Ishikawa (cell line): ENCODE results near the gene CDS2.

Source experiments
- RAD21 ChIP-seq: IDR thresholded peaks from 2 replicates; pipeline ENCODE4 v1.6.1; 2012; ENCODE audit warnings: low read depth
- TEAD4 ChIP-seq: IDR thresholded peaks from 2 replicates; pipeline ENCODE4 v1.6.1; 2012

DNA sequence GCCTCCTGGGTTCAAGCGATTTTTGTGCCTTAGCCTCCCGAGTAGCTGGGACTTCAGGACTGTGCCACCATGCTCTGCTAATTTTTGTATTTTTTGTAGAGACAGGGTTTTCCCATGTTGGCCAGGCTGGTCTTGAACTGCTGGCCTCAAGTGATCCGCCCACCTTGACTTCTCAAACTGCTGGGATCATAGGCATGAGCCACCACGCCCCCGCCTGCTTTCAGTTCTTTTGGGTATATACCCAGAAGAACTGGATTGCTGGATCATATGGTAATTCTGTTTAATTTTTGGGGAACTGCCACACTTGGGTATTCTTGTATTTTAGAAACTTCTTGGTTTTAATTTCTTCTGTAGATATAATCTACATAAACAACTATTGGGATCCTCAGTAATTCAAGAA is 17.0 kb downstream of the CDS2 start:
- TF ChIP-seq RAD21 = no peak
- TF ChIP-seq TEAD4 = no peak
